HepG2 (cell line): ENCODE data around the gene ALG9.

Experiments
- ASH2L ChIP-seq: fragments of 300-600, 200-600 bp; sonication (generic); IDR thresholded peaks from 2 replicates; pipeline ENCODE4 v1.7.0; 2017; ENCODE audit warnings: low read depth, mild to moderate bottlenecking, moderate library complexity, mixed read lengths, low read length; ENCODE audit not compliant: insufficient read length
- CREB1 ChIP-seq, 2 experiments: fragments of 450-650 bp in 1 of 2; IDR thresholded peaks; 2 replicates each; pipeline ENCODE4 v1.6.1; 2016 to 2017; ENCODE audit warnings: control low read depth in 1 of 2, mild to moderate bottlenecking in 1 of 2, missing compliant biosample characterization in 1 of 2, missing genetic modification characterization in 1 of 2
- ERF ChIP-seq: IDR thresholded peaks from 2 replicates; pipeline ENCODE4 v1.6.1; 2018; ENCODE audit warnings: missing biosample characterization, missing genetic modification reagents
- FOXM1 ChIP-seq: sonication (generic); formaldehyde crosslinking; IDR thresholded peaks from 2 replicates; pipeline ENCODE4 v1.5.0; 2020; ENCODE audit warnings: missing genetic modification reagents
- HOXA9 ChIP-seq: sonication (generic); formaldehyde crosslinking; IDR thresholded peaks from 2 replicates; pipeline ENCODE4 v1.8.1; 2022; ENCODE audit warnings: missing genetic modification reagents, mild to moderate bottlenecking, moderate library complexity, borderline replicate concordance
- POLR2A ChIP-seq, 2 experiments: IDR thresholded peaks; 2 replicates each; pipeline ENCODE4 v1.6.1; 2011; ENCODE audit warnings: low read depth in 2 of 2, low read length in 2 of 2, mild to moderate bottlenecking in 1 of 2, moderate library complexity in 1 of 2; ENCODE audit not compliant: insufficient read depth in 1 of 2
- TAF1 ChIP-seq: sonication (generic); formaldehyde crosslinking; IDR thresholded peaks from 2 replicates; pipeline ENCODE4 v1.4.0; 2020; ENCODE audit warnings: missing genetic modification reagents
- YY1 ChIP-seq: IDR thresholded peaks from 2 replicates; pipeline ENCODE4 v1.6.1; 2011; ENCODE audit warnings: low read length, low read depth, moderate library complexity, mild to moderate bottlenecking; ENCODE audit not compliant: insufficient read depth, insufficient replicate concordance
- ZNF138 ChIP-seq: sonication (generic); formaldehyde crosslinking; IDR thresholded peaks from 2 replicates; pipeline ENCODE4 v1.5.0; 2020; ENCODE audit warnings: mild to moderate bottlenecking, low read depth, missing genetic modification reagents
- ZNF616 ChIP-seq: sonication (generic); formaldehyde crosslinking; IDR thresholded peaks from 2 replicates; pipeline ENCODE4 v1.5.0; 2020; ENCODE audit warnings: low read depth, mild to moderate bottlenecking, missing genetic modification reagents
- ZSCAN22 ChIP-seq: sonication (generic); formaldehyde crosslinking; IDR thresholded peaks from 2 replicates; pipeline ENCODE4 v1.4.0; 2020; ENCODE audit warnings: mild to moderate bottlenecking, missing genetic modification reagents
- ZUFSP ChIP-seq: sonication (generic); formaldehyde crosslinking; IDR thresholded peaks from 2 replicates; pipeline ENCODE4 v1.9.0; 2021; ENCODE audit warnings: missing genetic modification reagents, mild to moderate bottlenecking, borderline replicate concordance
- TF ChIP-seq, protein P1 (sequence below), 2 experiments: IDR thresholded peaks; 2 replicates each; pipeline ENCODE4 v1.6.1; 2011 to 2012; ENCODE audit warnings: low read length in 2 of 2, borderline replicate concordance in 1 of 2, low read depth in 1 of 2, mild to moderate bottlenecking in 1 of 2, moderate library complexity in 1 of 2
- TF ChIP-seq, protein P2 (sequence below): sonication (generic); formaldehyde crosslinking; IDR thresholded peaks from 2 replicates; pipeline ENCODE4 v1.4.0; 2020; ENCODE audit warnings: missing genetic modification reagents

DNA sequence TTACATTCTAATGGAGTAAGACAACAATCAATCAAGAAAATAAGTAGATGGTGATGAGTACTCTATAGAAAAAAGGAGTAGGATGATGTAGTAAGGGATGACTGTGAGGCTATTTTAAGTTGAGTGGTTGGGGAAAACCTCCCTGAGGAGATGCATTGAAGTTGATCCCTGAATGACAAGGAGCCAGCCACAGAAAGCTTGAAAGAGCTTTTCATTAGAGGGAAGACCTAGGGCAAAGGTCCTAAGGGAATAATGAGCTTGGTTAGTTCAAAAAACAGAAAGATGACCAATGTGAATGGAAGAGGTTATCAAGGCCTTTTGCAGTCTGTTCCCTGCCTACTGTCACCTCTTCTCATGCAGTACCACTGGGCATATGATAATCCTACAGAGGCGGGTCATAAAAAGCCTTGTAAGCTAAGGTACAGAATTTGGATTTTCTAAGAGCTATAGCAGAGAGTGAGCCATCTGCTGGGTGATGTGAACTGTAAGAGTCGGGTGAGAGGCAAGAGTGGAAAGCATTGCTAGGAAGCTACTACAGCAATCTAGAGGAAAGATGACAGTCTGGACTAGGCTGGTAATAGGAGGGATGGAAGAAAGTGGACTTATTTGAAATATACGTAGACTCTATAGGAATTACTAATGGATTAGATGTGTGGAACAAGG lies 108.3 kb downstream of the ALG9 start:
- TF ChIP-seq ERF (CRISPR knock-in tag) (no peak), ZNF616 (no peak), ZNF138 (CRISPR knock-in tag) (no peak), CREB1 (IDR thresholded peaks at IDR 0.05) (no peak), CREB1 (CRISPR knock-in tag; IDR thresholded peaks at IDR 0.05) (no peak), HOXA9 (no peak), FOXM1 (CRISPR knock-in tag) (no peak), ZSCAN22 (CRISPR knock-in tag) (no peak), POLR2A (IDR thresholded peaks at IDR 0.05; ENCODE audit: insufficient read depth in 1 of 2, low read depth in 2 of 2, low read length in 2 of 2) (no peak), ASH2L (no peak), TAF1 (CRISPR knock-in tag) (no peak), YY1 (no peak), ZUFSP (CRISPR knock-in tag) (no peak)
- TF ChIP-seq, protein P1, sequence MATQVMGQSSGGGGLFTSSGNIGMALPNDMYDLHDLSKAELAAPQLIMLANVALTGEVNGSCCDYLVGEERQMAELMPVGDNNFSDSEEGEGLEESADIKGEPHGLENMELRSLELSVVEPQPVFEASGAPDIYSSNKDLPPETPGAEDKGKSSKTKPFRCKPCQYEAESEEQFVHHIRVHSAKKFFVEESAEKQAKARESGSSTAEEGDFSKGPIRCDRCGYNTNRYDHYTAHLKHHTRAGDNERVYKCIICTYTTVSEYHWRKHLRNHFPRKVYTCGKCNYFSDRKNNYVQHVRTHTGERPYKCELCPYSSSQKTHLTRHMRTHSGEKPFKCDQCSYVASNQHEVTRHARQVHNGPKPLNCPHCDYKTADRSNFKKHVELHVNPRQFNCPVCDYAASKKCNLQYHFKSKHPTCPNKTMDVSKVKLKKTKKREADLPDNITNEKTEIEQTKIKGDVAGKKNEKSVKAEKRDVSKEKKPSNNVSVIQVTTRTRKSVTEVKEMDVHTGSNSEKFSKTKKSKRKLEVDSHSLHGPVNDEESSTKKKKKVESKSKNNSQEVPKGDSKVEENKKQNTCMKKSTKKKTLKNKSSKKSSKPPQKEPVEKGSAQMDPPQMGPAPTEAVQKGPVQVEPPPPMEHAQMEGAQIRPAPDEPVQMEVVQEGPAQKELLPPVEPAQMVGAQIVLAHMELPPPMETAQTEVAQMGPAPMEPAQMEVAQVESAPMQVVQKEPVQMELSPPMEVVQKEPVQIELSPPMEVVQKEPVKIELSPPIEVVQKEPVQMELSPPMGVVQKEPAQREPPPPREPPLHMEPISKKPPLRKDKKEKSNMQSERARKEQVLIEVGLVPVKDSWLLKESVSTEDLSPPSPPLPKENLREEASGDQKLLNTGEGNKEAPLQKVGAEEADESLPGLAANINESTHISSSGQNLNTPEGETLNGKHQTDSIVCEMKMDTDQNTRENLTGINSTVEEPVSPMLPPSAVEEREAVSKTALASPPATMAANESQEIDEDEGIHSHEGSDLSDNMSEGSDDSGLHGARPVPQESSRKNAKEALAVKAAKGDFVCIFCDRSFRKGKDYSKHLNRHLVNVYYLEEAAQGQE (IDR thresholded peaks at IDR 0.05; ENCODE audit: borderline replicate concordance in 1 of 2, low read depth in 1 of 2, low read length in 2 of 2), result no peak
- TF ChIP-seq, protein P2, sequence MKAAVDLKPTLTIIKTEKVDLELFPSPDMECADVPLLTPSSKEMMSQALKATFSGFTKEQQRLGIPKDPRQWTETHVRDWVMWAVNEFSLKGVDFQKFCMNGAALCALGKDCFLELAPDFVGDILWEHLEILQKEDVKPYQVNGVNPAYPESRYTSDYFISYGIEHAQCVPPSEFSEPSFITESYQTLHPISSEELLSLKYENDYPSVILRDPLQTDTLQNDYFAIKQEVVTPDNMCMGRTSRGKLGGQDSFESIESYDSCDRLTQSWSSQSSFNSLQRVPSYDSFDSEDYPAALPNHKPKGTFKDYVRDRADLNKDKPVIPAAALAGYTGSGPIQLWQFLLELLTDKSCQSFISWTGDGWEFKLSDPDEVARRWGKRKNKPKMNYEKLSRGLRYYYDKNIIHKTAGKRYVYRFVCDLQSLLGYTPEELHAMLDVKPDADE (CRISPR knock-in tag), result no peak
